HG03432 (cell line): ENCODE measurements around the gene EPB41L4B.
"Not testable (repeated sequence)": the region's sequence is repeated elsewhere in the genome, so short reads cannot be mapped to it uniquely, and the experiment has no call there.

Experiments
- ATAC-seq: cut with Tn5 transposase; IDR thresholded peaks from one replicate; pipeline ENCODE4 v1.9.1; 2021; ENCODE audit warnings: mild to moderate bottlenecking, moderate library complexity; ENCODE audit not compliant: unreplicated experiment

The EPB41L4B gene

DNA sequence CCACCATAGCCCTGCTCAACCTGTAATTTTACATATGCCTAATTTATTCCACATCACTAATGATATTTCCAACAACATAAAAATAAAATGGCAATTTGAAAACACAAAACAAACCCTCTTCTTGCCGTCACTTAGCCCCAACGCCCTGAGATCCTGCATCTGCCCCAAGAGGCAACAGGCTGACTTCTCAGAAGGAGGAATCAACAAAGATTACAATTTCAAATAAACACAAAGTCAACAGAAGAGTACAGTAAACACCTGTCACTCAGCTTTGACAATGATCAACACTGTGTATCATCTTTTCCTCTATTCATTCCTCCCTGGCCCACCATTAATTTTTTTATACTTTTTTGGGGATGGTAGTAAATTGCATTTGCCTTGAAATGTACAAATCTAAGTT, 19.8 kb downstream of the EPB41L4B start:
- ATAC-seq: no peak

DNA sequence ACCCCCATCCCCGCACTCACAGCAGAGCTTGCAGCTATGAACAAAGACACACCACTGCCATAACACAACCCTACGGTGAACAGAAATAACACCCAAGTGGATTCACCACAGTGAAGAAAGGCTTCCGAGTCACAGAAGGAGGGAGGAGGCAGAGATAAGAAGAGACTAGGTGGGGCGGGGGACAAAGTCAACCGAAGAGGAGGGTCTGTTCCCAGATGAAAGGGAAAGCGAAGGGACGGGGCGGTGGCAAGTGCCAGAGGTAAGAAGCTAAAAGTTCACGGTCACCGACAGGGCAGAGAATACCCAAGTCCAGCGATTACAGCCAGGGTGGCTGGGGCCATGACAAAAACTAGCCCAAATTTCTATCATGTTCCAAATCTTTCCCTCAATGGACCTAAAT, 21.0 kb downstream of the EPB41L4B start:
- no peak for ATAC-seq

DNA sequence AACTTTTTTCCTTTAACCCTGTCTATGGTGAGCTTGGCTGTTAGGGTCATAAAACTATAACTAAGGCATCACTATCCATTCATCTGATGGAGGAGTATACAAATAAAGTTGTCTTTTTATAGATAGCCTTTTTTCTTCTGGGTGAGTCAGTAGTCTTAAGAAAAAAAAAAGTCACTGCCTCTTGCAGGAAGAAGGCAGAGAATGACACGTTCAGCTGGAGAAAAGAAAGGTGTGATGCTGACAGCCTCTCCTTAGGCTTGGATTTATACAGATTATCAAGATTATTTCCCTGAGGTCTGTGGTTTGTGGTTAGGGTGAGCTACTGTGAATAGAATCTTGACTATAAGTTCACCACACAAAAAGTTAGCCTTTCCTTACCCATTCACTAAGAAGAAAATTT, 23.0 kb downstream of the EPB41L4B start:
- ATAC-seq: no peak

DNA sequence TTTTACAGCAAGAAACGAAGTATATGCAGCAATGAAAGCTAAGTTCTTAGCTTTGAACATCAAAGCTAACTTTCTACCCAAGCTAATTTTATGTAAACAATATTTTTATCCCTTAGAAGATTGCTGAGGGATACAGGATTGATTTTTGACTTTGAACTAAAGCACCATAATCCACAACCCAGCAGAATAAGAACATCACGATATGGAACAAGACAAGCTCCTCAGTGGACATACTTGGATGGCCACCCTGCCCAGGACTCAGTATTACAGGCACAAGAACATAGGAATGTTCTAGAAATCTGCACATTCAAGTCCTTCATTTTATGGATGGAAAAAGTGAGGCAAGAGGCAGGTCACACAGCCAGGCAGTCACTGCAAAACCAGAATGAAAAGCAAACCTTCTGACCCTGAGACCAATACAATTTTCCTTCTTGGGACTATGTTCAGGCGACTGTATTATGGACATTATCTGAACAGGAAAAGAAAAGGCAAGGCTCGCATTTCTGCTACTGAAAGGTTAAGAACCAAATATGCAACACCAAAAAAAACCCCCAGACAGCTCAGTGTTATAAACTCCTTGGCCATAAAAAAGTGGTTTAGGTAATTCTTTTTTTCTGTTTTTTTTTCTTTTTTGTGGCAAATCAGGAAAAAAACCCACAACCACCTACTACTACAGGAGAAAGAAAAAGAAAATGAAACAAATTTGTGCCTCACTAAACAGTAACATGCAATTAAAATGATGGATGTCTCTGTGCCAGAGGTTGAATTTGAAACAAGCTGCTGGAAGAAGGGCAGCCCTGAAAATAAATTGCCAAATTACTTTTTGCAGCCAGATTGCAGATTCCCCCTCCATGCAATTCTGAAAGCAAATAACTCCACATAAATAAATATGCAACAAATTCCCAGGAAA, 25.4 kb downstream of the EPB41L4B start:
- no peak for ATAC-seq

DNA sequence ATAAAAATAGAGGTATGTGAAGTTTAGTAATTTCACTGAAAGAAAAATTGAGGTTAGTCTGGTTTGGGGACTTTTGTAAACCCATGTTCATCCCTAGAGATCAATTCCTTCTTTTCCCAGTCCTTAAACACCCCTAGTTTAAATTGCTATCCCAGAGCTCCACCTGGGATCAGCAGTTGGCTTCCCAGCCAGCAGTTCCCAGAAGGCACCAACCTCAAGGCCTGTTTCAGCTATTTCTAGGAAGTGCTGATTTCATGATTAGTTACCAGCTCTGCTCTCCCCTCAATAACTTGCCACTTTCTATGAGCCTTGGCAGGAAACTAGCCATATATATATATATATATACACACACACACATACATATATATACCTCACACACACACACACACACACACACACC, 30.5 kb downstream of the EPB41L4B start:
- no peak for ATAC-seq

DNA sequence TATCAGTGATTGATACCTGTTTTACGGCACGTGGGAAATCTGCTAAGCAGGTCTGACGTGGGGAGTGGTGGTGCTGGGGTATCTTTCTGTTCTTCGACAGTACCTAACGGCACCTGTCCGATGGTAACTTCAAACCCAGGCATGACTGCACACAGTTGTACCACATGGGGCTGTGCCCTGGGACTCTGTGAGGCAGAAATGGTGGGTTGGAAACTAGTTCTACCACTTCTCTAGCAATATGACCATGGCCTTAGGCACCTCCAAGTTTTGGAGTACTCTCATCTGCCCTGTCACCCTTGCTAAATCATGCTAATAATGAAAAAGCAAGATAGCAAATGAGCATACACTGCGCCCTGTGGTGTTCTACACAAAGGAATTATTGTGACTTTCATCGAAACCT, 30.9 kb downstream of the EPB41L4B start:
- ATAC-seq: no peak

DNA sequence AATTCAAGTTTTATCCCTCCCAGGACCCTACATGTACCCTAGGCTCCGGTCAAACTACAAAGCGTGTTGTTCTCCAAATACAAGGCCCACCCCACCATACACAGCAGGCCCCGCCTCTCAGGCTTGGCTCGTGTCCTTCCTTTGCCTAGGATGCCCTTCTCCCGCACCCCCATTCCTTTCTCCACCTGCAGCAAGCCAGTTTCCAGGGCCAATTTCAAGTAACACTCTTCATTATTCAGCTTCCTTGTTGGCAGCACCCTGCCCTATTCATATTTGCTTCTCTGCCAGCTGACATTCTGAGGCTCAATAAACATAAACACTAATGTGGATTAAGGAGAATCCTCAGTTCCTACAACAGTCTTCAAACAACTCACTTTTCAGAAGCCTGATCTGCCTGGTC, 31.7 kb downstream of the EPB41L4B start:
- no peak for ATAC-seq

DNA sequence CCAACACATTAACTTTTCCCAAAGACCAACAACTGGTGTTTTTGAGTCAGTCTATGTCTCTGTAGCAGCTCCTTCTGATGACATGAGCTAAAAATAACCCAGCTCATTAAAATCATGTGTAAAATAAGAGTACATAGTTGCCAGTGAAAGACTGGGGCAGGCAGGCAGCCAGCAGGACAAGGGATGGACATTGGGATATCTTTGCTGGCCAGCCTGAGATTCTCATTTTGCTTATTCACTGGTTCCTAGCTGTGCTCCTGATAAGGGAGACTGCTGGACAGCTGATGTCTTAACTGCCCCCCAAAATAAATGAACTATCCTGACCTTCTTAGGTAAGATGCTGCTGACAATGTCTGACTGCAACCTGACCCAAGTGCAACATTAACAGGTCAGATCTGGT, 33.9 kb downstream of the EPB41L4B start:
- no peak for ATAC-seq

DNA sequence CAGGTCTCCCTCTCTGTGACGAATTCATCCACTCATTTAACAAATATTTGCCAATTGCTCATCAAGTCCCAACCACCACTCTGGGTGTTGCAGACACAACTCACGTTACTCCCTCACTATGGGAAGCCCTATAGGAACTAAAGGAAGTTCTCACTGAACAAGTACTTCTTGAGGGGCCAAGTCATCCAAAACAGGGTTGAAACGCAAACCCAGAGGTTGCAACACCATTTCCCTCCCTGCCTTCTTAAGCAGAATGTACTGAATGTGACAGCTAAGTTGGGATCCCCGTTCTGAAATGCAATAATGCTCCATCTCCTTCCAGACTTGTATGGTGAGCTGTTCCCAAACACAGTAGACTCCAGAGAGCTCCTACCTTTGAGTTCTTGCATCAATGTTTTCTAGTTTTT, 34.3 kb downstream of the EPB41L4B start:
- no peak for ATAC-seq

DNA sequence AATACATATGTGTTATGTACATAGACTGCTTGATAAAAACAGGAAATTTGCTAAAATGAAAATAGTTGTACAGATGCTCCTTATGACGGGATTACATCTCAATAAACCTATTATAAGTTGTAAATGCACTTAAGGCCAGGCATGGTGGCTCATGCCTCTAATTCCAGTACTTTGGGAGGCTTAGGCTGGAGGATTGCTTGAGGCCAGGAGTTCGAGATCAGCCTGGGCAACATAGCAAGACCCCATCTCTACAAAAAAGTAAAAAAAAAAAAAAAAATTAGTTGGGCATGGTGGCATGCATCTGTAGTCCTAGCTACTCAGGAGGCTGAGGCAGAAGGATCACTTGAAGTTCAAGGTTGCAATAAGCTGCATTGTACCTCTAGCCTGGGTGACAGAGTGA, 37.2 kb downstream of the EPB41L4B start:
- ATAC-seq: not testable (repeated sequence)

DNA sequence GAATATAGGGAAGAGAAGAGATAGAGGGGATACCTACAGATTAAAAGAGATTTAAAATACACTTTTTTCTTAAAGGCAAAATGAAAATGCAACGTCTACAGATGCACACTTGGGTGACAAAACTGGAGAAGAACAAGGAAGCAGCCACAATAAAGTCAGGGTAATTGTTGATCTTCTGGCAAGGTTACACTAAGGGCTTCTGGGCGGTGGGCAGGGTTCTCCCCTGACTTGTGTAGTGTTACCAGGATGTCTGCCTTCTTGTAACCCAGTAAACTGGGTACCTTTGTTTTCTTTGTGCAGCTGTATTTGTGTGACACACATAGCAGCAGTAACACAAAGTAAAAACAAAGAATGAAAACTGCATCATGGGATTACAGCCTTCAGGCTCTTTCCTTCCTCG, 37.8 kb downstream of the EPB41L4B start:
- ATAC-seq: no peak

DNA sequence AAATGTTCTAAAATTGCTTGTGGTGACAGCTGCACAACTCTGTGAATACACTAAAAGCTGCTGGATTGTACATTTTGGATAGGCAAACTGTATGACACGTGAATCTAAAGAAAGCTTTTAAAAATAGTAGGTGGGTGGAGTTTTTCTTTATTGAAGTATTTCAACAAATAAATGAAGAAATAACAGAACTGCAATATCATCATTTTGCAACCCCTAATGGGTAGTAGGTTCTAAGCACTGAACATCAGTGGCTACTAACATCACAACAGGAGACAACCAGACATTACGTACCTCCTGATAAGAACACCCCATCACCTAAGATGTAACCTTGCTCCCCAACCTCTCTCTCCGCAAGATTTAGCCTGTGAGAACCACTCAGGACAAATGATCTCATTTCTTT, 38.6 kb downstream of the EPB41L4B start:
- no peak for ATAC-seq

DNA sequence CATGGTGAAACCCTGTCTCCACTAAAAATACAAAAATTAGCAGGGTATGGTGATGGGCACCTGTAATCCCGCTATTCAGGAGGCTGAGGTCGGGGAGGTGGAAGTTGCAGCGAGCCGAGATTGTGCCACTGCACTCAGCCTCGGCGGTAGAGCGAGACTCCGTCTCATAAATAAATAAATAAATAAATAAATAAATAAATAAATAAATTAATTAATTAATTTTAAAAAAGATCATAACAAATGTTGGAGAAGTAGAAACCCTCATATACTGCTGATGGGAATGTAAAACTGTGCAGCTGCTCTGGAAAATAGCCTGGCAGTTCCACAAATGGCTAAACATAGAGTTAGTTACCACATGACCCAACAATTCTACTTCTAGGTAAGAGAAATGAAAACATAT, 39.3 kb downstream of the EPB41L4B start:
- ATAC-seq: no peak

DNA sequence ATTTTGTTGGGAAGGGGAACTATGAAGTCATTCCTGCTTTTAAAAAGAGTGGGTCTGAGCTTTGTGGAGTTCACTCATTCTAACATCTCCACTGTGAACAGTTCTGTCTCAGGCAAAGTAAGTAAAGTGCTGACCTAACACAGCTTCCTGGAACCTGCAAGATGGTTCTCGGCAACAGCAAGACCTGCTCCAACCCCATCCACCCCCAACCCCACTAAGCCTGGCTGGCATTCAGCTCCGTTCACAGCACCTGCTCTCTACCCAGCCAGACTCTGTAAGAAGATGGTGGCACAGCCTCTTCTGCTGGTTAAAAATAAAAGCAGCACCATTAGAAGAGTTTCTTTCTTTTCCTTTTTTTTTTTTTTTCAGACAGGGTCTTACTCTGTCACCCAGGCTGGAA, 42.0 kb downstream of the EPB41L4B start:
- ATAC-seq: no peak

DNA sequence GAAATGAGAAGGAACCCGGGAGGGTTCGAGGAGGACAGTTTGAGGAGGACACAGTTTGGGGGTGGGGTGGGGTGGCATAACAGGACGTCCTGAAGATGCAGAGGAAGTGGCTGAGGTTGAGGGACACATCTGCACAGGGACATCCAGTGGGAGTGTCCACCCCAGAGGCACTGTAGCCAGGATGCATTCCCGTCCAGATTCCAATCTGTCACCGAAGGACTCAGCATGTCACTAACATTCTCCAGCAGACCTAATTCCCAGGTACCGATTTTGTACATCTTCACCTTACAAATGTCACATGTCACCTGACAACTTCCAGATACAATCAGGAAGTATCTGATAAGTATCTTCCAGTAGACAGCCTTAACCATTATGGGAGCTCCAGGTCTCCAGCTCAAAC, 42.6 kb downstream of the EPB41L4B start:
- ATAC-seq: no peak

DNA sequence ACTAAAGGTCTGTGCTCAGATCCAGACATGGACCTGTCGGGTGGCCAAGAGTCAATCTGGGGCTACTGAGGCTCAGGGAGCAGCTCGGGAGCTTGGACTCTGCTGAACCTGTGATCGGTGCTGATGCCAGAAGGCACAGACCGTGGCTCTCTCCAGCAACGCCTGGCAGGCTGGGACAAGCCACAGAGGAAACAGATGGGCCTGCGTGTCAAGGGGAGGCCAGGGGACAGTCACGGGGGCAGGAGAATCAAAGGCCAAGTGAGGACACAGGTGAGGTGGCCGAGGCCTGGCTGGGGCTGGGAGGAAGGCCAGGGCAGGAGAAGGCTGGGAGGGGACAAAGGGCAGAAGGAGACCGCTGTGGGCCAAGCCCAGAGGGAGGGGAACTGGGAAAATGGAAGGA, 43.4 kb downstream of the EPB41L4B start:
- no peak for ATAC-seq

DNA sequence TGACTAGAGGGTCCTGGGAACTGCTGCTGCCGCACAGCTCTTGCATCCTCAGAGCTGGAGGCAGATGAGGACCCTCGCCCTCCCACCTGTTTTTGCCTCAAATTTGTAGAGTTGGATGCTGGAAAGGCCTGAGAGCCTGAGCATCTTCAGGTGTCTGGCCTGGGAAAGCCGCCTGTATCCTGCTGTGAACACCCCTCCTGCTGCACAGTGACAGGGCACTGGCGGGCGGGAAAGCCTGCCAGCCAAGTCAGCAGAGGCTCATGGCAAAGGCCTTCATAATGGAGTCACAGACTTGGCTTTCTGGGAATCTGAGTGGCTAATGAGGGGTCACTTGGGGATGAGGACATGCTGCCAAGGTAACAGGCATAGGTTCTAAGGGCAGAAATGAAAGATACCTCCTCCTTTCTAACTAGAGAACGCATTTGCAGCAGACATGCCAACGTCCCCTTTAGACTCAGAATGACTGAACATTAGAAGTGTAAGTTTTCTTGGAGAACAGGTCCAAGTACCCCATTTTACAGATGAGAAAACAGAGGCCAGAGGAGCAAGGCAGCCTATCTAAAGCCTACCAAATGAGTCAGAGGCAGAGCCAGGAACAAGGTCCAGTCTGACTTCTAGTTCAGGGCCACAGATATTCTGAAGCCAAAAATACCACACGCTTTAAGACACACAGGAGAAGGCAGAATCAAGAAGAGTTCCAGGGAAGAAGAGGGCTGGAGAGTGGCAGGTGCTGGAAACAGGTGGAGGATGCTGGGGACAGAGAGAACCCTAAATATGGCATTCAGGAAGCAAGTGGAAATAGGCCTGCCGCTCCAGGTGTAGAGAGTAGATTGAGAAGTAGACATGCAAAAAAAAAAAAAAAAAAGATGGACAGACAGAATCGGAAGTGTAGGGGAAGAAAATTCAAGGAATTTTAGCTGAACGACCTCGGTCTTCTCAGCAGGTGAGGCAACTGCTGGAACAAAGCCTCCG, 44.1 kb downstream of the EPB41L4B start:
- ATAC-seq: no peak

DNA sequence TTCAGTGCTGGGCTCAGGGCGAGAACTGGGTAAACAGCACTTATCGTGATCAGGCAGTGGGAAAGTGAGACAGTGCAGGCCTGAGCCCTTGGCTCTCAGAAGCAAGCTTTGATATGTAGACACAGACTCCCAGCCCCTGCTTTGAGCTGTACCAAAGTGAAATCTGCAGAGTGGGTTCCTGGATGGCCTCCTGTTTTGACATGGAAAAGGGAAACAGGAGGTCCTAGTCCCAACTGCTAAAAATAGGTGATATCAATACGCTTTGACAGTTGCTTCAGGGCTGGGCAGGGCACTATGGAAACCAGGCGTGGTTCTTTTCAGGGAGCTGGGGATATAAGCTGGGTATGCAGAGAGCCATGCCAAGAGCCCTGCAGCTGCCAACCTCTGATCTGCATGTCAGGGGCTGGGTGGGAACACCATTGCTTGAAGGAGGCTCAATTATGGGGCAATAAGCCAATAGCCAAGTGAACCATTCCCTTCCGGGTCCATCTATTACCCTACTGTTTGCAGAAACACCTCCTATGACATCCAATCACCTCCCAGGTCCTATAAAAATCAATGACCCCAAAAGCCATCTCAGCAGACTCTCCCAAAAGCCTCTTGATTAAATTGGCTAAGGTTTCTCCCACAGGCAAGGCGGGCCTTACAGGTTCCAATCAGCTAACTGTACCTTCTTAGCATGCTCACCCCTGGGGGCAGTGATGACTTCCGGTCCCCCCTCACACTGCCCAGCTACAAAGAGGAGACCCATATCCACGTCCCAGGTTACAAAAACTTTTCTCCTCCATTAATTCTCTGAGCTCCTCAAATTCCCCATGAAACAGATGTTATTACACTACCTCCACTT, 45.8 kb downstream of the EPB41L4B start:
- no peak for ATAC-seq

DNA sequence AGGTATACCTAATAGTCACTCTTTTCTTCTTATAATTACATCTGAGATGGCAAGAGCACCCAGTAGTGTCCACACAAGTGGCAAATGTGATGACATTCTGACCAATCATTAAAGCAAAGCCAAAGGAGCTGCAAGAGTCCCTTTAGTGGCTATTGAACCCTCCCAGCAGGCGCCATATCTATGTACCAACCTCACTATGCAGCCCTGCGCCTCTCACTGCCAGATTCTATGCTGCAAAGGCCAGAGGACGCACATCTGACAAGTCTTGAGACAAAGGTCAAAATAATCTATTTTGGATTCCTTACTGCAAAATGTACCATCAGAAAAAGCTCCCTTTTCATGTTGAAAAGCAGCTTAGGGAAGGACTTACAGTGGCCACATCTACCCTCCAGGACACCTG, 47.0 kb downstream of the EPB41L4B start:
- ATAC-seq: no peak

DNA sequence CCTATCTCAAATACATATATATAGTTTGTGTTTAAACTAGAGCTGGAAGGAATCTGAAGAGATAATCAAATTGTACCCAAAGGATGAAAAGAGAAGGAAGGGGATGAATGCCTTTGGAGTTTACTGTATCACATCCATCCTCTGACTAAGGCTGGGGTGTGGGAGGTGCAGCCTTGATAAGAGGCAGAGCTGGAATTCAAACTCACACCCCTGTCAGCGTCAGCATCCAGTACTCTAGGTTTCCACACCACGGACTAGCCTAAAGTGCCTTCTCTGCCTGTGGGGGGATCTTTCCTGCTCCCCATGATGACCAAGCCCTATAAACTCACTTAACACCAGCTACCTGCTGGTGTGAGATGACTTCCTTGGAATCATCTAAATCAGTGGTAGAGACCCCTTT, 48.1 kb downstream of the EPB41L4B start:
- ATAC-seq: no peak

DNA sequence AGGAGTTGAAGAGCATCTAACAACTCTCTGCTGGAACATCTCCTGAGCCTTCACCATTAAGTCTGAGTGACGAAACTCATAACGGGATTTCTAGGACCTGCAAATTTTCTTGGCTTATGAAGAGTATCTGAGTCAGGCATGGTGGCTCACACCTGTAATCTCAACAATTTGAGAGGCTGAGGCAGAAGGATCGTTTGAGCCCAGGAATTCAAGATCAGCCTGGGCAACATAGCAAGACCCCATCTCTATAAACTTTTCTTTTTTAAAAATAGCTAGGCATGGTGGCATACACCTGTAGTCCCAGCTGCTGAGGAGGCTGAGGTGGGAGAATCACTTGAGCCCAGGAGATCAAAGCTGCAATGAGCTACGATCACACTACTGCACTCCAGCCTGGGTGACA, 48.8 kb downstream of the EPB41L4B start:
- no peak for ATAC-seq
